Hematopoietic multipotent progenitor cell treated with erythropoietin and hydrocortisone succinate and interleukin-3 and kit ligand, for 15 days (in vitro differentiated cells): Measurements from ENCODE around the gene RPP25.
A peak's percentile ranks its signal among the peaks of the same experiment; 100 is the strongest.

Experiments
- DNase-seq: peaks from one replicate; pipeline ENCODE4 v3.0.0-alpha.2; 2015; ENCODE audit warnings: low spot score

Gene RPP25

GRCh38 chr15:74956648-74957475, at the start of gene RPP25:
Gene RPP25, minus strand, starts transcription at chr15:74956772. Its CDS starts 189 bp downstream, at chr15:74956583.
- DNase-seq = peak; percentile 32

DNA sequence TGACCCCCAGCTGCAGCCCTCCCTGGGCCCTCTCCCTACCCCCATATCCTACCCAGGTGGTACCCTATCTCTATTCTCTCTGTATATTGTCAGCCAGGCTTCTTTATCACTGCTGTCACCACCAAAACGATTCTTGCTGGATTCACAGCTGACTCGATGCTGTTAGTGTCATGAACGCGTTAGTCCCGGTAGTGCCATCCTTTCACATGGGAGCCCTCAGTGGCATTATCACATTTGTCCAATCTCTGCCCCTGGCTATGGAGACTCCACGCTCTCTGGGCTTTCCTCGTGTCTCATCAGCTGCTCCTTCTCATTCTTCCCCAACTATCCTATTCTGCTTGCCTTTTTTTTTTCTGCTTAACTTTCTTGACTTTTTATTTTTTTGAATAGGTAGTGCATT, 45.8 kb upstream of the RPP25 start:
- no peak for DNase-seq

DNA sequence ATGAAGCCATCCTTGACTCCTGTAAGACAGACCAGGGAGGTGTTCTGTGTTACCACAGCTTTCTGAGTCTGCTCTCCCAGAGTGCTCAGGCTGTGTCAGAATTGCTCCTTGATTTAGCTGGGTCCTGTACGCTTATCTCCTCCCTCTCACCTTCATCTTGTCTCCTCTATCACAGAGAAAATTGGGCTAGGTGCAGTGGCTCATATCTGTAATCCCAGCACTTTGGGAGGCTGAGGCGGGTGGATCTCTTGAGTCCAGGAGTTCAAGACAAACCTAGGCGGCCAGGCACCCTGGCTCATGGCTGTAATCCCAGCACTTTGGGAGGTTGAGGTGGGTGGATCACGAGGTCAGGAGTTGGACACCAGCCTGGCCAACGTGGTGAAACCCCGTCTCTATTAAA, 44.7 kb upstream of the RPP25 start:
- DNase-seq = no peak

- DNase-seq = no peak
Measured at GRCh38 chr15:74997543-74997942, 41.0 kb upstream of the RPP25 start.

- DNase-seq = no peak
Measured at GRCh38 chr15:74997141-74997540, 40.6 kb upstream of the RPP25 start.

DNA sequence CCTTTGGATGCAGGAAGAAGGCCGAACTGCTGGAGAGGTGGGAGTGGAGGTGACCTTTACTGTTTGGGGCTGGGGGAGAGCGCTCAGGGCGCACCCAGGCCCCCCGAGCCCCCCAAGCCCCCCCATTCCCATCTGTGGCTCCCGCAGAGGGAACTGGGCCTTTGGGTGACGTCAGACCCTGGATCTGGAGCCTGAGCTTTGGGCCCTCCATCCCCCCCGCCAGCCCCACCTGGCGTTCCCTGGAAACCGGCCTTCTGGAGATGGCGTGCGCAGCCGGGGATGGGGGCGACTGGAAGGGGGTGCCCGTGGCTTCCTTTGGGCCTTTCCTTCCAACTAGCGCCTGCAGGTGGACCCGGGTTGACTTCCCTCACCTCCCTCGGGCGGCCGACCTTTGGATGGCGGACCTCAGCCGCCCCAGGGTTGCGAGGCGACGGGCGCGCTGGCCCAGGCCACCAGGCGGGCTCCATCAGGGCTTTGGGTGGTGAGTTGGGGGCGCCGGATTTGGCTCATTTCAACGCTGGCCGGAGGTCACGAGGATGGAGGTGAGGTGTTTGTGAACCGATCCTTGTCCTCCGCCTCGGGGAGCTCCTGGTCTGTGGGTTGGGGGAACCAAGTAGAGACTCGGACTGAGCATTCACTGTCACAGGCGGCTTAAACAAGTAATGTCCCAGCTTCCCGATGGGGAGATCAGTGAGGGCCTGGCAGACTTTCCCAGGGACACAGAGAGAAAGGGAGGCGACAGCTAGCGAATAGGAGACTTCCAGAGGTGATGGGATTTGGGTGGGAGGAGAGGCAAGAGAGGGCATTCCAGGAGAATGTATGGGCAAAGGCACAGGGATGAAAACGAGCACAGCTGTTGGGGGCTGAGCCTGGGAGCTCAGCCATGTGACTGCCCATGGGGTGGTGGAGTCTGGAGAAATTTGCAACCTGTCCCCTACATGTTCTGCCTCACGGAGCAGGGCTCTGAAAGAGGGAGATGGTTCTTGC, 39.5 kb upstream of the RPP25 start:
- DNase-seq = no peak

- peak; percentile 64 for DNase-seq
Measured at GRCh38 chr15:74995182-74995778, 38.7 kb upstream of the RPP25 start, which contains the start of gene SCAMP5. Gene SCAMP5, plus strand, starts transcription at chr15:74995563. Its CDS starts 16,277 bp downstream, at chr15:75011840.

GRCh38 chr15:74994685-74995084, 38.1 kb upstream of the RPP25 start:
- DNase-seq = no peak

GRCh38 chr15:74994236-74994635, 37.7 kb upstream of the RPP25 start:
- DNase-seq = no peak

GRCh38 chr15:74992619-74993018, 36.0 kb upstream of the RPP25 start:
- no peak for DNase-seq

- DNase-seq = no peak
Measured at GRCh38 chr15:74989527-74989926, 33.0 kb upstream of the RPP25 start.

GRCh38 chr15:74988007-74988800, 31.6 kb upstream of the RPP25 start:
- DNase-seq = peak; percentile 30

GRCh38 chr15:74983725-74984231, 27.2 kb upstream of the RPP25 start:
- no peak for DNase-seq

DNA sequence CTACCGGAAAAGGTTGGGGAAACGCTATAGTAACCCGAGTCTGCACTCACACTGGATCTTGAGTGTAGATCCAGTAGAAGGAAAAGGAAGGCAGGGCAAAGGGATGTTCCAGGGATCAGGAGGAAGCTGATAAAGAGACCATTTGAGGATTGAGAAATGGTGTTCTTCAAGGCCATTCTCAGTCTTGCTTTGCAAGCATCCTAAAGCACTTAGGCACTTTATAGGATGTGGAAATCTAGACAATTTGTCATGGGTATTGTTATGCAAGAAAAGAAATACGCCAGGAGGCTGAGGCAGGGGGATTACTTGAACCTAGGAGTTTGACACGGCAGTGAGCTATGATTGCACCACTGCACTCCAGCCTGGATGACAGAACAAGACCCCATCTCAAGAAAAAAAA, 25.6 kb upstream of the RPP25 start:
- DNase-seq = no peak

GRCh38 chr15:74978503-74978902, 21.9 kb upstream of the RPP25 start:
- no peak for DNase-seq

GRCh38 chr15:74978077-74978476, 21.5 kb upstream of the RPP25 start:
- no peak for DNase-seq

DNA sequence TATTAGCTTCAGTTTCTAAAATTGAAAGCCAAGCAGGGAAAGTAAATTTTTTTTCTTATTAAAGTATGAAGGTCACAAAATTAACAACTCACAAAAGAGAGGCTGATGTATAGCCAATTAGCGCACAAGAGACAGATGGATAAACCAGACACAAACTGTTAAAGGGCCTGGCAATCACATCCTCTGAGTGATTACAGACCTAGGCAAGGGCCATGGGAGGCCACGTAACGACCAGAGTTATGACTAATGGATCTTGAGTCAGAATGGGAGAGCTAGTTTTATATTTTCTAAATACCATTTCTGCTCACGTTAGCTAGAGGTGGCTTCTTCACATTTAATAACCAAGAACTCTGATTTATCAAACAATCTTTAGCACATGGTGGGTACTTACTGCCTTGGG, 21.0 kb upstream of the RPP25 start:
- DNase-seq = no peak

DNA sequence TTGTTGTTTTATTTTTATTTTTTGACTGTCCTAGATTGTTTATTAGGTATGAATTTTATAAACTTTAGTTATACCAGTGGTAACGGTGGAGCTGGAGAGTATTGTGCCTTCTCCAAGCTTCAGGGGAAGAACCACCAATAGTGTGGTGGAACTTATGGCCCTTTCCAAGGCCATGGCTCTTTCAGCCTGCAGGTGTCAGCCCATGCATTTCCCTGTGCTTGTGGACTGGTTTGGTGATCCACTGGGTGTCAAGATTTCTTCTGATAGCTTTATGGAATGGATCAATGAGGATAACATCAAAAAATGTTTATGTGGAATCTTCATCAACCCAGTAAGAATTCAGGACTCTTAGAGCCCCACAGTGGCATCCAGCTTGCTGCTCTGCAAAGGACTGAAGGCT, 19.6 kb upstream of the RPP25 start:
- DNase-seq = no peak

DNA sequence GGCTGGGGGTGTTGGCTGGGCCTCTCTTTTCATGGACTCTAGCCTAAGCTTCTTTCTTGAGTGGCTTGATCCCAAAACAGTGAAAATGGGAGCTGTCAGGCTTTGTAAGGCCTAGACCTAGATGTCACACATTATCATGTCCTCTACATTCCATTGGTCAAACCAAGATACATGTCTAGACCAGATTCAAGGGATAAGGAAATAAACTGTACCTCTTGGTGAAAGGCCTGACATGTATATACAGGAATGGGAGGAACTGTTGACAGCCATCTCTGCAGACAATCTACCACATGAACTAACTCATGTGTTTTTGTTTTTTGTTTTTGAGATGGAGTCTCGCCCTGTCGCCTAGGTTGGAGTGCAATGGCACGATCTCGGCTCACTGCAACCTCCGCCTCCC, 11.1 kb upstream of the RPP25 start:
- DNase-seq = no peak

GRCh38 chr15:74964794-74965193, 8.2 kb upstream of the RPP25 start:
- no peak for DNase-seq

DNA sequence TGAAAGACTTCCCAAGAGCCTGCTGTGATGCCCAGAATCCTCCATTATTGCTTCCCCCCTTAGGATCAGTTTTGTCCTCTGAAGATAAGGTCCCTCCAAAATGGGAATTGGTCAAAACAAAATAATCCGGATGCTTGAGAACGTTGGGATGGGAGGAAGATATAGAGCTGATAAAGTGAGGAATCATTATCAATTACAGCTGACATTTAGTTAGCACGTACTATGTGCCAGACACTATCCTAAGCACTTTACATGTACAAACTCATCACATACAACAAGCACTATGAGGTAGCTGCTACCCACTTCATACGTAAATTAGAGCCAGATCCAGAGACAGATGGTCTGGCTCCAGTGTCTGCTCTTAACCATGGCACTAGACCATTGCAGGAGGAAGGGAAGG, 6.6 kb upstream of the RPP25 start:
- DNase-seq = no peak
